Inflammatory macrophage treated with lipopolysaccharide for 4 hours (primary cell): ENCODE measurements around the gene CTNNA2.
"Not testable (repeated sequence)": the region's sequence is repeated elsewhere in the genome, so short reads cannot be mapped to it uniquely, and the experiment has no call there.

Source experiments
- DNase-seq: peaks from one replicate; pipeline ENCODE4 v3.0.0-alpha.2; 2020

Gene CTNNA2

DNA sequence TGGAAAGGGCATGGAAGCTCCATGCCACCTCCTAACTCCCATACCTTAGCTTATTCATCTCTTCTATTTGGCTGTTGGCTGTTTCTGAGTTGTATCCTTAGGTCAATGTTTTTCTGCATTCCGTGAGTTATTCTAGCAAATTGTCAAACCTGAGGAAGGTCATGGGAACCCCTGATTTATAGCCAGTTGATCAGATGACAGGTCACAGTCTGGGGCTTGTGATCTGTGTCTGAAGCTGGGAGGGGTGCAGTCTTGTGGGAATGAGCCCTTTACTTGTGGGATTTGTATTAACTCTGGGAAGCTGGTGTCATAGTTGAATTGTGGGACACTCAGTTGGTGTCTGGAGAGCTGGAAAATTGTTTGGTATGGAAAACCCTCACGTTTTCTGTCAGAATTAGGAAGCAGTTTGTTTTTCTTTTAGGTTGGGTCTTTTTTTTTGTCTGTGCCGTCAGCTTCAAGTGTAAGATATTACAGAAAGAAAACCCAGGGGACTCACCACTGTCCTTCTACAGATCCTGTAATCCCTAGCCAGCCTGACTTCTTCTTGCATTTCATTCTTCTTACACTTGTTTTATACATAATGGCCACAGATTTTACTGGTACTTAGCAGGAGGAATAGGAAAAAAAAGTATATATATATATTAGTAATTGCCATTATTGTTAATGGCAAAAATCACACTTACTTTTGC, 653.8 kb downstream of the CTNNA2 start:
- no peak for DNase-seq

DNA sequence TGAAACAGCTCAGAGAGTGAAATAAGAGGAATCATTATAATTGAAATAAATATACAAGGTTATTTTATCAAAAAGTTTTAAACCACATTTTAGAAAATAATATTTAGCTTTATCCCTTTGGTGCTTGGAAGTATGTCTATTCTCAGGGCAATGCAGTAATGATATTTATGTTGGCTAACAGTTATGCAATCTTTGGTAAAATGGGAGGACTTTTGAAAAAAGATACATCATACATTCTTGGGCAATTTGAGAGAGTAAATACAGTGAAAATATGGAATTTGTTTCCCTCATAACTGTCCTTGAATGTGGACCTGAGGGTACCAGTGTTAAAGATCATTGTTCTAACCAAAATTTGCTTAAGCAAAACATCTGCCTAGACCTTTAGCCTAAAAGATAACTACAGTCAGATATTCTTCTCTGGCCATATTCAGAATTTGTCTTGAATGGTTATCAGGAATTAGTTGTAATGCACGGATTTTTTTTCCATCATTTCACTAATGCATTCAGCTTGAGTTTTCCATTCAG, 654.5 kb downstream of the CTNNA2 start:
- DNase-seq: no peak

DNA sequence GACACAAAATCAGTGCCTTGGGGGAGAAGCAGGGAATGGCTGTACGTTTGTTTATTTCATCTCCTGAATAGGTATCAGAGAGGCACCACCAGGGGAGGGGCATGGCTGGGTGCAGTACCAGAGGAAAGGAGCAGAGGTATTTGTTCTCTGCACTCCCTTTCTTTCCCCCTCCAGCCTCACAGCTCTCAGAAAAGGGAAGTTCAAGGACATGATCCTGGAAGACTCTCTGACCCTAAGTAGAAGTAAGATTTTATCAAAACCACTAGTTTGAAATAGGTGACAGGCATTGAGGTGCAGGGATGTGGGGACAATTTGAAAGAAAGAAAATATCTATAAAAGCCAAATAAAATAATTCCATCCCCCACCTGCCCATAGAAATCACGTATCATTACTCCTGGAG, 655.2 kb downstream of the CTNNA2 start:
- no peak for DNase-seq

DNA sequence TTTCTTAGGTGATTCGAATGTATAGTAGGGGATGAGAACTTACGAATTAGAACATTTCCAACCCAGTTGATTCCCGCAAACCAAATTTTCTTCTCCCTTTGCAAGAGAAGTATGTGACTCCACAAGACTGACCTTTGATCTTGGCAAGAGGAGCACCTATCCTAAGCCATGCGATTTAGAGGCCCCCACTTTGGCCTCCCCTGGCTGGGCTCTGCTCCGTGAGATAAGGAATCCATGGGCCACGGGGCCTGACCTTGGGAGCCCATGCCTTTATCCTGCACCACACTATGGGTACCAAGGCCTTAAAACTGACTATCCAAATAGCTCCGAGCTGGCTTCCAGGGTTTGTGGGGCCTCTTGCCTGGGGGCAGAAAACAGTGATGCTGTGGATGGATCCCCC, 656.0 kb downstream of the CTNNA2 start:
- DNase-seq: no peak

DNA sequence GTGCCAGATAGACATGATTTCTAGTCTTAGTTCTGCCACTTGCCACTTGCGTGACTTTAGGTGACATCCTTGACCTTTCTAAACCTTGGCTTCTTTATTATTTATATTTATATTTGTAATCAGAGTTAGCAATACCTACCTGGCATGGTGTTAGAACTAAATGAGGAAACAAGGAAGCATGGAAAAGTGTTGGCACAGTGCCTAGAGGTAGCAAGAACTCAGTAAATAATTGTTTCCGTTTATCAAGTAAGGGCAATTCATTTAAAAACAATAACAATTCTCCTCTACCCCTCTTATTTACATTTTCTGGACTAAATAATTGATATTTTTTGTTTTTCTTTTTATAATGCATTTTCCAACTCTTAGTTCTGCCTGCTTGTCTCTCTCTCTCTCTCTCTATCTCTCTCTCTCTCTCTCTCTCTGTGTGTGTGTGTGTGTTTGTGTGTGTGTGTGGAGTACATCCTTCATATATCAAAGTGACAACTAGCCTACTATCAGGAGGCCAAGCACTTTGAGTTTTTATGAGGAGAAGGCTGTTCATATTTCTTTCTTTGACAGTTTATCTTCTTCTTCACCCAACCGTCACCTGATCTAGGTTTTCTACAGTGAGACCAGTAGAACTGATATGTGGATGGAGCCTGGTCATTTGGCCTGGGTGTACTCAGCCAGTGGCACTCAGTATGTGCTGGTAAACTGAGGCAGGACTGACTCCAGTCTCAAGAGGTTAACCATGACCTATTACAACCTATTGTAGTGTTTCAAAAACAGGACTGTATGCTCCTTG, 657.2 kb downstream of the CTNNA2 start:
- no peak for DNase-seq

DNA sequence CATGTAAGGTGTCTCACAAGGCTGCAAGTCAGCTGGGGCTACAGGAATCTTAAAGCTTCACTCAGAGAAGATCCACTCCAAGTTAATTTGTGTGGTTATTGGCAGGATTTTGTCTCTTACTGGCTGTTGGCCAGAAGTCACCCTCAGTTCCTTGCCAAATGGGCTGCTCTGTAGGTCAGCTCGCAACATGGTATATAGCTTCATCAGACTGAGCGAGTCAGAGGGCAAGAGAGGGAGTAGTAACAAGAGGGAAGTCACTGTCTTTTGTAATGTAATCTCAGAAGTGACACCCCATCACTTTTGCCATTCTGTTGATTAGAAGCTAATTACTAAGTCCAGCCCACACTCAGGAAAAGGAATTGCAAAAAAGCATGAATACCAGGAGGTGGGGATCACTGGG, 672.2 kb downstream of the CTNNA2 start:
- no peak for DNase-seq

DNA sequence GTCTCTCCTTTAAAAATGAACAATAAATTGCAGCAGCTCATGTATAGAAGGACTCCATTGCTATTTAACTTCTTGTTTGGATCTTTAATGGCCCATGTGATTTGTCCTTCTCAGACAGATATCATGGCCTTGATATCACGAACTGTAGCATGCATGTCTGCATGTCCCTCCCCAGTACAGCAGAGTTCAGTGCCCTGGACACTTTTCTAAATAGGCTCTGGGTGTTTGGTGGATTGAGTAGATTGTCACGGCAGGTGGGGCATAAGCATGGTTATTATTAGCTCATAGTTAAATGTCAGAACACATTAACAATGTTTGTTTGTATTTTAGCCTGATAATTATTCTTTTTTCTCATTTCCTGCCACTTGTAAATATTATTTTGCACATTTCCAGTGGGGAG, 673.4 kb downstream of the CTNNA2 start:
- DNase-seq: no peak

DNA sequence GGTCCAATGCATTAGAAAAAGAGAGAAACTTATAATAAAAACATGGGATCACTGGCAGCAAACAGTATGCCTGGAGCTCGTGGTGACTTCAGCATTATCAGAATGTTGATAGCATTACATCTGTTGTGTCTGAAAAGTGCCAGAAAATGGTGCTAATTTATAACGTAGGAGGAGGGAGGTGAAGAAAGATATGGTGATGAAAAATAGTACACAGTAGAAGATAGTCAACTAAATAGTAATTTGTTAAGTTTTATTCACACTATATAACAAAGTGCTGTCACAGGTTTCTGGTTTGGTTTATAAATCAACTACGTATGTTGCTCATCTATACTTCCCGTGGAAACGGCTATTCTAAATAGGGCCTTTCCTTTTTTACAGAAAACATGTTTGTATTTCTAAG, 674.3 kb downstream of the CTNNA2 start:
- no peak for DNase-seq

DNA sequence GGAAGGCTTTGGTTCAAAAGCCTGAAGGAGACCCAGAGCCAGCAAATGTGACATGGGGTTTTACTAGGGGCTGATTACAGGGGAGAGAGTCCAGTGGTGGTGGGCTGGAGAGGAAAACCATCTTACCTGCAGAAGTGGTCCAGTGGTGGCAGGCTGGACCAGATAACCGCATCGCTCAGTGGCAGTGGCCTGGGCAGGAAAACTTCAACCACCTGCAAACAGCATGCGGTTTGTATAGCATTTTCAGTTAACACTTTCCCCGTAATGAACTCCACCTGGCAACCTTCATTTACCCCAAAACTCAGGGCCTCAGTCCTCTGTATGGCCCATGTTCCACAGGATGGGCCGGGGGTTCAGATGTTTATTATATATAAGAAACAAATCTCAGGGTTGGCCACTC, 677.3 kb downstream of the CTNNA2 start:
- DNase-seq: no peak

DNA sequence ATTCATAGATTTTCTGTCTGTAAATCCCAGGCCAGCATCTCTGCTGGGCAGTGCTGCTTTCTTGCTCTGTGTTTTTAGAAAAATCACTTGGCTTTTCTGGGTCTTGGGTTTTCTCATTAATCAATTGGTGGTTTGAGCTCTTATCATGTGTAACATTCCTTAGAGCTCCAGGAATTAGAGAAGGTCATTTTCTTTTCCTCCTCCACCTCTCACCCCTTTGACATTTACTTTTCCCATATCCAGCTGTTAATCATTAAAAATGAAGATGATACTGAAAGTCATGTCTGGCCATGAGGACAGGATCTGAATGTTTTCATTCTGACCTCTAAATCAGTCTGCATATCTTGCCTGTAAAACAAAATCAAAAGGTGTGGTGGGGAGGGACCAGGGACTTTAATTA, 680.7 kb downstream of the CTNNA2 start:
- DNase-seq: no peak

DNA sequence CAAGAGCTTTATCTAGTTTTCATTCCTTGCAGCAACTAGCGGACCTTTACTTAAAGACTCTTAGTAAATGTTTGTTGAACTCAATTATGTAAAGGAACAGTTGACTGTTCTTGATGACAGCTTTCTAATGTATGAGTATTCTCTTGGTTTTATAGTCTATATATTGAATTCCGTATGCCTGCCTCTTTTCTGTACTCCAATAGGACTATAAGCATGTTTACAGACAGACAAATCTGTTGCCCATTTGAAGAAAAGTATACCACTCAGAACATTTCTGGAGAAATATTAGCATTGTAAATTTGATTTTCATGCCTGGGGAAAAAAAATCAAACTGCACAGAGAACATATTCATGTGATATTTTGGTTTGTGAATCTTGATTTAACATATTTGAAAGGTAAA, 682.2 kb downstream of the CTNNA2 start:
- DNase-seq: no peak

DNA sequence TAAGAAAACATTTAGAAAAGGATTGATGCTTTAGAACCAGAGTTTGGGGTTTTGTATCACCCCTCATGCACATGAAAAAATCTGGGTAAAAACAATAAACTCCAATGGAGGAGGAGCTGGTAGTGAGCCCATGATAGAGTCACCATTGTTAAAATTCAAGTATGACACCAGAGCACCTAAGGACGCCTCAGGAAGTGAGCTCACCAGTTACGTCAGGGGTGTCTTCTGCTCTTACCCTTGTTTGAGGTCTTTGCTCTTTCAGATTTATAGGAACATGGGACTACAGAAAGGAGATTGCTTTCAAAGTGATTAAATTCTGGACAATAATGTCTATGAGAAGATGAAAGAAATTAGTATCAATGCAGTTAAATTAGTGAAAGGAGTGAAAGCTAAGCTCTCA, 685.2 kb downstream of the CTNNA2 start:
- no peak for DNase-seq

DNA sequence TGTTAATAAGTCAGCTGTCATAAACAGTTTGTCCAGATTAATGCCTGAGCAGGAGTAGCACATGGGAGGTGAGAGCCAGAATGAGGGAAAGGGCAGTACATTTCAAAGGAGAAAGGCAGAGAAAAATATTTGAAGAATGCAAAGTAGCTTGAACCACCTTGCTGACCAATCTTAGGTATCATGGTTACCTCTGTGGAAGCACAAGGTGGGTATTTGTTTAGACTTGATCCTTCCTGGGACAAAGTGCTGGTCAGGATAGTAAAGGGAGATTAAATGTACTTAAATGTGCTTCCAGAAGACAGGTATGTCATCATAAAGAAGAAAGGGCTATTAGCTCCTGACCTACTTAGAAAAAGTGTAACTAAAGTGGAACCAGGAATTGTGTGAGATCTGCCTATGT, 686.7 kb downstream of the CTNNA2 start:
- DNase-seq: no peak

DNA sequence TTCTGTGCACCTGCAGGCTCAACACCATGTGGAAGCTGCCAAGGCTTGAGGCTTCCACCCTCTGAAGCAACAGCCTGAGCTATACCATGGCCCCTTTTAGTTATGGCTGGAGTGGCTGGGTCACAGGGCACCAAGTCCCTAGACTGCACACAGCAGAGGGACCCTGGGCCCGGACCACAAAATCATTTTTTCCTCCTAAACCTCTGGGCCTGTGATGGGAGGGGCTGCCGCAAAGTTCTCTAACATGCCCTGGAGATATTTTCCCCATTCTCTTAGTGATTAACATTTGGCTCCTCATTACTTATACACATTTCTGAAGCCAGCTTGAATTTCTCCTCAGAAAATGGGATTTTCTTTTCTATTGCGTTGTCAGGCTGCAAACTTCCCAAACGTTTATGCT, 691.1 kb downstream of the CTNNA2 start:
- not testable (repeated sequence) for DNase-seq

DNA sequence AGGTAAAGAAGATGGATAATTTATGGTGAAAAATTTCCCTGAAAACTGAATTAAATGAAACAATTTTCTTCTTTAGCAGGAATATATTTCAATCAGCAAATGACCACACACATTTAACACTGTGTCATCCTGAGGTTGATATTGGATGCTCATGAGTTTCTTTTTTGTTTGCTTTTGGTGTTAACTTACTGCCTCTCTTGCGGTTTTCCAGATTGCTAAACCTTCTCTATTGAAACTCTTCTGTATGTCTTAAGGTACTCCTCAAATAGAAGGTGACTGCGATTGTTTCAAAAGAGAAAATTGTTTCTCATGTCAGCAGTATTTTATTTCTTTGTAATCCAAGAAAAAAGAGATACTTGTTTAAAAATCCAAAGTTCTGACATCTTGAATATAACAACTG, 692.6 kb downstream of the CTNNA2 start:
- no peak for DNase-seq

DNA sequence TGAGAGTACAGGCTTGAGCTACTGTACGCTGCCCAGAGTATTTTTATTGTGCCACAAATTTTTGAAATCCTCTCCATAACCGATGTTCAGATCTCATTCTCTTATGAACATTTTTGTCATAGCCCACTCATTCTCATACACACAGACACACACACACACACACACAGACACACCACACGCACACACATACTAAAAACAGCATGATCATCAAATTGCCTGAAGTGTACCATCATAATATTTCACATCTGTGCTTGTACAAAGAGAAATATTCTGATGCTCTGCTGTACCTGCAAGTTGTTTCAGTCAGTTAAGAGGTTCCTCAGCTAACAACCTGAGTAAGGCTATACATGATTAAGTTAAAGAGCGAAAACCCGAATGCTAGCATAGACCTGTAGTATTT, 696.6 kb downstream of the CTNNA2 start:
- DNase-seq: no peak

DNA sequence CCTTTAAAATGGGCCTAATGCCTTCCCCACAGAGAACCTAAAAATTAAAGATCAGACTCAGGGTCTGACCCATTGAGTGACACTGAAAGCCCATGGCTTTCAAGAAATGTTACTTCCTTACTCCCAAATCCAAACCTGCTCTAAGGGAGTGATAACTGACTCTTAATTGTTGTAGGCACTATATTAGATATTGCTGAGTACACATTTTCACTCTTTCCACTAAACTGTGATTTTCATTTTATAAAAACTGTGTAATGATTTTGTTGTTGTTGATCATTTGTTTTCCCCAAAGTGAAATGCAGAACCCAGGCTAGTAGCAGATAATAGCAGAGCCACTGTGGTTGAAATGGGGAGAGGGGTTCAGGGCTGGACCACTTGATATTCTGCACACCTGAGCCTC, 704.6 kb downstream of the CTNNA2 start:
- DNase-seq: no peak

DNA sequence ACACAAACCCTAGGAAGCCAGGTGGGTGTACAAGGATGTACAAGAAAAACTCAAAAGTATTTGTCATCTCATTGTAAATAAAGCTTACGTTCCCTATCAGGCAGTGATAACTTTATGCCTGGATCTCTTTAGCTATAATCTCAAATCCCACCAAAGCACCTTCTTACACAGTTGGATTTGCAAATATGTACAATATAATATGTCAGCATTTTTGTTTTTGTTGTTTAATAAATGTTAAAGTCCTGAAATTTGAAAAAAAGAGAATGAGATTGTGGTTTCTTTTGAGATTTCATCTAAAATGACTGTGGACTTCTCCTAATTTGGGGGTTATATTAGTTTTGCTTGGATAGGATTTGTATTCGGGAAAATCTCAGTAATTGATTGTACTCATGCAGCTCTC, 709.8 kb downstream of the CTNNA2 start:
- DNase-seq: no peak

DNA sequence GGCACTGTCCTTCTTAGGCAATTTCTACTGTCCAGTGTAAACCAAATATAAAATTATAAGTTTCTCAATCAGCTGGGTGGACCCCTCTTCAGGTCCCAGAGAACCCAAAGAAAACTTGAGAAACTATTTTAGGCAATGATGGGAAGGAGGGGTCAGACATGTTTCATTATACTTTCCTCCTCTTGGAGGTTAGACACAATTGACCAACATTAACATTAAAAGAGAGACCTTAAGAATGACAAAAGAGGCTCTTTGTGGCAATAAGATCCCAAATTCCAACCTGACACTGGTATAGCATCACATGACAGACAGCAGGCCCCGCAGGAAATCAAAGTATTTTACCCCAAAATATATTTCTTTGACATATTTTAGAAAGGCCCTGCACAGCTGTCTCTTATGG, 718.6 kb downstream of the CTNNA2 start:
- DNase-seq: no peak

DNA sequence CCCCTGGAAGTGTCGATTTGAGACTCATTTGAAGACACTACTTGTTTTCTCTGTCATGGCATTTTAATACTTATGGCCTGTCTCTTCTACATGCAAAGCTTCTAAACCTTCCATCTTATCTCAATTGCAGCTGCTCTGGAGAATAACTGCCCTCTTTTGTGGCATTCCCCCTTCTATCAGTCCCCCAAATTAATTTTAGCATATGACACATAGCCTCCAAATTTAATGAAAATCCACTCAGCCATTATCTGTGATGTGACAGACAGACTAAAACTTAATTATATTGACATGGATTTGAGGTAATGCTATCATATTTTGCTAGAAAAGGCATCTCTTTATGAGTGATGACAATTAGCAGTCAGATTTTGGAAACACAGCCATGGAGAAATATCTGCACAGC, 720.5 kb downstream of the CTNNA2 start:
- no peak for DNase-seq

DNA sequence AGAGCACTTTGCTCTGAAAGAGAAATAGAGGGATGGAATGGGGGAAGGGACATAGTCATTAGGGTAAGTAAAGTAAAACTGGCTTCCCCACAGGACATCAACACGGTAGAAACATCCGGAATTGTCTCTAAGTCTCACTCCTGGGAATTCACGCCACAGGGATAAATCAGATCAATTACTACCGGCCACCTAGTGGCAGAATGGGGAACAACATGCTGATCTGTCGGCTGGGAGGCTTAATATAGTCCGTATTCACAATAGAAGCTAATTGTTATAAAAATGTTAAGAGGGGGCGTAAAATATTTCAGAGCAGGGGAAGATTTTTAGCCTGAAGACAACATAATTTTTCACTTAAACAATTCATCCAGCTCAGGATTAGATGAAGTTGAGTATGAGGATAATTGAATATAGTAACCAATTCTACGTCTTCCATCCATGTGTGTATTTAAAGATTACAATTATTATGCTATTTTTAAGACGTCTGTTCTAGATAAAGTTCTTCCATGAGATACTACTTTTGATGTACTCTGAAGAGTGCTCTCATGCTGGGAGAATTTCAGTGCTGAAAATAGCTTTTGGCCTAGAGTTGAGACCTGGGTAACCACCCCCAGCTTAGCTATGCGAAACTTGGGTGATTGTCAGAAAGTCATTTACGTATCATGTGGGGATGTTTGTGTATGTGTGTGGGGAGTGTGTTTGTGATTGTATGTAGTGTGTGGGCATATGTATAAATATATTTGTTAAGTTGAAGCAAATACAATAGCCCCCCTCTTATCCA, 726.0 kb downstream of the CTNNA2 start:
- peak; percentile 2 for DNase-seq

DNA sequence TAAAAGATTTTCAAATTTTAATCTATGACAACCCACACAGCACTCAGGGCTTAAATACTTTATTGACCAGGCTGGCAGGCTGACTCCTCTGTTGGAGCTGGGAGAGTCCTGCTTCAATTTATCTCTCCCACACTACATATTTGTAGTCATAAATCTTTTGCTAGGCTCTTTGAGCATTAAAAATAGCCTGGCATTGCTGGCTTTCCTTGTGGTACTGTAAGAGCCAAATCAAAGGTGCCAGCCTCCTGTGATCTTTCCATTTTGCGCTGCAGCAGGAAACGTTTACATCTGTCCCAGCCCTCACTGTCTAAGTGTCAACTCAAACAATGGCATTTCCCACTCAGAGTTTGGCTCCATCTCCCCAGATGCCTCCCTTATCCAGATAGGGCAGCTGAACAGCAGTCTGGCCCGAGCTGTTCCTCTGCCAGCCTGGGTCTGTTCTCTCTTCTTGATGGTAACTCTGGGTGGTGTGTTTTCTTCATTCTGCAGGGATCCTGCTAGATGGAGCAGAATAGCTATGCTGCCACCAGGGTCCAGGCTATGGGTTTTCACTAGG, 729.6 kb downstream of the CTNNA2 start:
- no peak for DNase-seq

DNA sequence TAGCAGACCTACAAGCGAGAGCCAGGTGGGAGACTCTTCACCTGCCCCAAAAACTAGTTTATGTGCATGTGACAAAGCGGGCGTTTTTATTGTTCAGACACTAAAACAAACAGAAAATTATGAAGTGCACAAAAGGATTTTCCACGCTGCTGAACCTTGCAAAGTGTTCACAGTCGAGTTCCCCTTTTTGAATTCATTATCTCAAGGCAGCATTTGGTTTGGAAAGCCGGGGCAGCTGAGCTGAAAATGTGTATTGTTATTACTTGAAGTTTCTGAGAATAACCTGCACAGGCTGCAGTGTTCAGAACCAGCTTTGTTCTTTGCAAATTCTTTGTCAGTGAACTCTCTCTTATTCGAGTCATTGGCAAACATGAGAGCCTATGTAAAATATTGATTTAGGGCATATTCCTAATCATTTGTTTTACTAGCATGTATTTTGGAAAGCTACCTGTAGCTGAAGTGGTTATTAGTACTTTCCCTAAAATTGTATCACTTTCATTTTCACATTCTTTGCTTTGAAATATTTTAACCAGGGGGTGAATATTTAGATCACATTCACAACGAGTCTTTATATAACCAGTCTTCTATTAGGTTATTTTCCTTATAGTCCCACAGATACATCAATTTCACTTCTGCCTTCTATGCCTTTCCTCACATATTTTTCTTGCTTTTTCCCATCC, 732.2 kb downstream of the CTNNA2 start:
- DNase-seq: no peak
